Mucosa of descending colon (tissue), 3 donors: Measurements from ENCODE around the gene PCAT7. TPM values are rescaled to one million over a fixed set of nuclear protein-coding genes. Genes with fewer than 3 reads are reported as not detected.

Source experiments
- ATAC-seq: fragments of 200-7000 bp; cut with Tn5 transposase; one replicate; pipeline ENCODE4 v1.9.1; 2020; ENCODE audit warnings: mild to moderate bottlenecking, moderate library complexity
- DNase-seq, 3 donors: peaks; one replicate each; pipeline ENCODE4 v3.0.0-alpha.2; 2020
- H3K36me3 ChIP-seq: fragments of 200-600 bp; one replicate; pipeline ENCODE4 v1.8.0; 2021; ENCODE audit warnings: low read depth, mild to moderate bottlenecking
- H3K4me1 ChIP-seq: fragments of 200-600 bp; one replicate; pipeline ENCODE4 v1.8.0; 2021; ENCODE audit warnings: low read depth, mild to moderate bottlenecking
- H3K4me3 ChIP-seq: fragments of 200-600 bp; one replicate; pipeline ENCODE4 v1.8.0; 2021; ENCODE audit warnings: mild to moderate bottlenecking
- H3K9me3 ChIP-seq: fragments of 200-600 bp; one replicate; pipeline ENCODE4 v1.8.0; 2021; ENCODE audit warnings: mild to moderate bottlenecking
- intact Hi-C, 2 donors: fragments of 100-400 bp; cut with DNase I in 1 of 2; cut with micrococcal nuclease in 1 of 2; formaldehyde crosslinking; loops; one replicate each; pipeline versions ENCODE4 v1.11.0 to v1.11.1; 2022; cut with DNase I, micrococcal nuclease
- total RNA-seq, 3 donors: library from RNA; stranded (reverse); fragmentation: NEBNext Ultra II Directional in 2 of 3; extraction: Animal tissue kit (Norgen Biotek cat#: 25700) in 2 of 3; gene quantifications; one replicate each; pipeline versions ENCODE4 v1.2.1 to v1.2.4, GENCODE V29; 2021 to 2023
- TF ChIP-seq, protein P1 (sequence below): fragments of 200-600 bp; IDR thresholded peaks from one replicate; pipeline ENCODE4 v1.8.0; 2022; ENCODE audit warnings: antibody characterized with exemption, mild to moderate bottlenecking
- donor health status: DM: no; HTN: no; CAD: no; lungs with moderate emphysema.
- donor health status: DM: no; HTN: no; CAD: no.
- donor health status: DM: no; HTN: yes; CAD: no.

Gene PCAT7
- total RNA-seq, 3 donors from 2014 or later = 0.60 to 2.2 (median 1.2) TPM

GRCh38 chr9:94514722-94515121 is 40.2 kb upstream of the PCAT7 start:
- no peaks in the 10 kb centered on the region for H3K9me3 ChIP-seq
- no peak overlapping the region for H3K4me3 ChIP-seq
- H3K4me1 ChIP-seq = no peaks in the 10 kb centered on the region
- TF ChIP-seq, protein P1, sequence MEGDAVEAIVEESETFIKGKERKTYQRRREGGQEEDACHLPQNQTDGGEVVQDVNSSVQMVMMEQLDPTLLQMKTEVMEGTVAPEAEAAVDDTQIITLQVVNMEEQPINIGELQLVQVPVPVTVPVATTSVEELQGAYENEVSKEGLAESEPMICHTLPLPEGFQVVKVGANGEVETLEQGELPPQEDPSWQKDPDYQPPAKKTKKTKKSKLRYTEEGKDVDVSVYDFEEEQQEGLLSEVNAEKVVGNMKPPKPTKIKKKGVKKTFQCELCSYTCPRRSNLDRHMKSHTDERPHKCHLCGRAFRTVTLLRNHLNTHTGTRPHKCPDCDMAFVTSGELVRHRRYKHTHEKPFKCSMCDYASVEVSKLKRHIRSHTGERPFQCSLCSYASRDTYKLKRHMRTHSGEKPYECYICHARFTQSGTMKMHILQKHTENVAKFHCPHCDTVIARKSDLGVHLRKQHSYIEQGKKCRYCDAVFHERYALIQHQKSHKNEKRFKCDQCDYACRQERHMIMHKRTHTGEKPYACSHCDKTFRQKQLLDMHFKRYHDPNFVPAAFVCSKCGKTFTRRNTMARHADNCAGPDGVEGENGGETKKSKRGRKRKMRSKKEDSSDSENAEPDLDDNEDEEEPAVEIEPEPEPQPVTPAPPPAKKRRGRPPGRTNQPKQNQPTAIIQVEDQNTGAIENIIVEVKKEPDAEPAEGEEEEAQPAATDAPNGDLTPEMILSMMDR = no peak
- ATAC-seq = no peak
- intact Hi-C loops = no loop called here
- DNase-seq = no peak
- no peaks in the 10 kb centered on the region for H3K36me3 ChIP-seq

- Histone ChIP-seq H3K36me3 (no peaks in the 10 kb centered on the region), H3K4me3 (no peak overlapping the region), H3K9me3 (no peaks in the 10 kb centered on the region), H3K4me1 (no peaks in the 10 kb centered on the region)
- DNase-seq (no peak), ATAC-seq (no peak)
- TF ChIP-seq, protein P1 = no peak
- intact Hi-C loops = no loop called here
These were observed 37.6 kb upstream of the PCAT7 start for GRCh38 chr9:94517254-94517653.

- no peak for ATAC-seq
- Histone ChIP-seq H3K9me3 (no peaks in the 10 kb centered on the region), H3K4me1 (no peaks in the 10 kb centered on the region), H3K4me3 (no peak overlapping the region), H3K36me3 (no peaks in the 10 kb centered on the region)
- TF ChIP-seq, protein P1 = no peak
- intact Hi-C loops = no loop called here
- DNase-seq = no peak
These were observed 29.4 kb upstream of the PCAT7 start for GRCh38 chr9:94525396-94526035.

DNA sequence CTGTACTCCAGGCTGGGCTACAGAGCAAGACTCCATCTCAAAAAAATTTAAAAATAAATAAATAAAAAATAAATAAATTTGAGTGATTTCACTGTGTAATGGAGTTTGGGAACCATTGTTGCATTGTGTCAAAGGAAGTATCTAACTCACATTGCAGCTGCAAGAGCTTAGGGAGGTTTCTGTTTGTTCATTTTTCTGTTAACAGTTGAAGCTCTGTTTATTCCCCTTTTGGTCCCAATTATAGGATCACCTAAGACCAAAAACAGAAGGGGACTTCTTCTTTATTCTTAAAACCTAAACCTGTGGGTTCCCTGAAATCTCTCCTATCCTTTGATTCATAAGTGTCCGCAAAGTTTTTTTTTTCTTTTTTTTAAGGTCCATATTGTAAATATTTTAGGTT is 28.6 kb upstream of the PCAT7 start:
- intact Hi-C loops = no loop called here
- H3K9me3 ChIP-seq = no peaks in the 10 kb centered on the region
- H3K4me1 ChIP-seq = no peaks in the 10 kb centered on the region
- no peaks in the 10 kb centered on the region for H3K36me3 ChIP-seq
- no peak overlapping the region for H3K4me3 ChIP-seq
- TF ChIP-seq, protein P1 = no peak
- DNase-seq (no peak), ATAC-seq (no peak)

- DNase-seq (no peak), ATAC-seq (no peak)
- Histone ChIP-seq H3K36me3 (no peaks in the 10 kb centered on the region), H3K9me3 (no peaks in the 10 kb centered on the region), H3K4me3 (no peak overlapping the region), H3K4me1 (no peaks in the 10 kb centered on the region)
- TF ChIP-seq, protein P1 = no peak
- intact Hi-C loops = no loop called here
These were observed 27.9 kb upstream of the PCAT7 start for GRCh38 chr9:94526951-94527350.

DNA sequence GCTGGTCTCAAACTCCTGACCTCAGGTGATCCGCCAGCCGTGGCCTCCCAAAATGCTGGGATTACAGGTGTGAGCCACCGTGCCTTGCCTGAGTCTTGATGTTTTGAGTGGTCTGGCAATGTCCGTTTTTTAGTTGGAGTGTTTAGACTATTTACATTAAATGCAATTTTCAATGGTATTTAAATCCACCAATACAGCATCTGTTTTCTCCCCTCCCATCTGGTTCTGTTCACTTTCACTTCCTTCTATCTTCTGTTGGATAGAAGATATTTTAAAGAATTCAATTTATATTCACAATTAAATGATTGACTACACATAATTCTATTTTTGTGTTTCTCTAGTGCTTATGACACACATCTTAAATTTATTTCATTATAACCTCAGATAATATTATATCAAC is 26.0 kb upstream of the PCAT7 start:
- no peak for DNase-seq
- H3K9me3 ChIP-seq = no peaks in the 10 kb centered on the region
- no peaks in the 10 kb centered on the region for H3K36me3 ChIP-seq
- no peak for ATAC-seq
- TF ChIP-seq, protein P1 = no peak
- intact Hi-C loops = no loop called here
- H3K4me1 ChIP-seq = peaks cover 6% of the 10 kb centered on the region
- H3K4me3 ChIP-seq = no peak overlapping the region
